Hepatocyte (in vitro differentiated cells): ENCODE results near the gene PRICKLE3.

Source experiments
- EZH2 ChIP-seq: fragments of 200-600 bp; sonication (generic); IDR thresholded peaks from 2 replicates; pipeline ENCODE4 v1.6.1; 2016; ENCODE audit warnings: antibody characterized with exemption, mild to moderate bottlenecking, borderline replicate concordance
- TF ChIP-seq, protein P1 (sequence below): fragments of 200-600 bp; sonication (generic); IDR thresholded peaks from 2 replicates; pipeline ENCODE4 v1.5.1; 2016; ENCODE audit warnings: antibody characterized with exemption, mild to moderate bottlenecking; ENCODE audit not compliant: poor library complexity

- no peak for TF ChIP-seq EZH2
- TF ChIP-seq, protein P1, sequence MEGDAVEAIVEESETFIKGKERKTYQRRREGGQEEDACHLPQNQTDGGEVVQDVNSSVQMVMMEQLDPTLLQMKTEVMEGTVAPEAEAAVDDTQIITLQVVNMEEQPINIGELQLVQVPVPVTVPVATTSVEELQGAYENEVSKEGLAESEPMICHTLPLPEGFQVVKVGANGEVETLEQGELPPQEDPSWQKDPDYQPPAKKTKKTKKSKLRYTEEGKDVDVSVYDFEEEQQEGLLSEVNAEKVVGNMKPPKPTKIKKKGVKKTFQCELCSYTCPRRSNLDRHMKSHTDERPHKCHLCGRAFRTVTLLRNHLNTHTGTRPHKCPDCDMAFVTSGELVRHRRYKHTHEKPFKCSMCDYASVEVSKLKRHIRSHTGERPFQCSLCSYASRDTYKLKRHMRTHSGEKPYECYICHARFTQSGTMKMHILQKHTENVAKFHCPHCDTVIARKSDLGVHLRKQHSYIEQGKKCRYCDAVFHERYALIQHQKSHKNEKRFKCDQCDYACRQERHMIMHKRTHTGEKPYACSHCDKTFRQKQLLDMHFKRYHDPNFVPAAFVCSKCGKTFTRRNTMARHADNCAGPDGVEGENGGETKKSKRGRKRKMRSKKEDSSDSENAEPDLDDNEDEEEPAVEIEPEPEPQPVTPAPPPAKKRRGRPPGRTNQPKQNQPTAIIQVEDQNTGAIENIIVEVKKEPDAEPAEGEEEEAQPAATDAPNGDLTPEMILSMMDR: no peak
These were observed 19.3 kb upstream of the PRICKLE3 start for GRCh38 chrX:49205443-49205842.
